Kidney capillary endothelial cell (primary cell): ENCODE data around the gene NFIC.
"Not testable (repeated sequence)": the region's sequence is repeated elsewhere in the genome, so short reads cannot be mapped to it uniquely, and the experiment has no call there.

Experiments used
- DNase-seq: peaks from one replicate; pipeline ENCODE4 v3.0.0-alpha.2; 2018; ENCODE audit warnings: low spot score

Gene NFIC

DNA sequence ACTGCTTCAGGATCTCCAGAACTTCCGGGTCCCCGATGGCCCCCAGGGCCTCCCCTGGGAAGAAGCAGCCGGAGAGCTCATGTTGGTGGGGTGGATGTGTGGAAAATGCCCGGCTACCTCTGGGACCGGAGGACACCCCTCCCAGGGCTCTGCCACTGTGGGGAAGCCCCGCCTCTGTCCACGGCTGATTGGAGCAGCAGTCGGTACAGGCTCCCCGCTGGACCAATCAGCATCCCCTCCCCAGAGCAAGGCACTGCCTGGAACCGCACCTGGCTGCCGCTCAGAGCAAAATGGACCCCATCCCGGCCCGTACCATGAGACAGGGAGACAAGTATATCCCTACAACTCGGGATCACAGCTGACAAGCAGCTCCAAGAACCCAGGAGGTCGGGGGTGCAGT, 127.7 kb downstream of the NFIC start:
- DNase-seq: no peak

DNA sequence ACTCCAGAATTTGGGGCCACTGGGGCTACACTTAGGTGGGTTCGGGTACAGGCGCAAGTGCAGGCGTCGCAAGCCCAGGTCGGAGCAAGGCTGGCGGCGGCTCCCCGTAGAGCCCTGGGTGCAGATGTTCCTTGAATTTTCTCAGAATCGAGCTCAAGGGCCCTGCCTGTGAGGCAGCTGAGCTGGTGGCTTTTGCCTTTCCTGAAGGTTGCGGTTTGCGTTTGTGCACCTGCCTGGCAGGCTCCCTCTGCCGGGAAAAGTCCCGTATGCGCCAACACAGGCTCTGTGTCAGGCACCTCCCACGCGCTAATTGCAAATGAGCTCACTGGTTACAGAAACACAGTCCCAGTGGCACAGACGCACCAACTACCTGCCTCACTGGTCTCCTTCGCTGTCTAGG, 128.2 kb downstream of the NFIC start:
- no peak for DNase-seq

DNA sequence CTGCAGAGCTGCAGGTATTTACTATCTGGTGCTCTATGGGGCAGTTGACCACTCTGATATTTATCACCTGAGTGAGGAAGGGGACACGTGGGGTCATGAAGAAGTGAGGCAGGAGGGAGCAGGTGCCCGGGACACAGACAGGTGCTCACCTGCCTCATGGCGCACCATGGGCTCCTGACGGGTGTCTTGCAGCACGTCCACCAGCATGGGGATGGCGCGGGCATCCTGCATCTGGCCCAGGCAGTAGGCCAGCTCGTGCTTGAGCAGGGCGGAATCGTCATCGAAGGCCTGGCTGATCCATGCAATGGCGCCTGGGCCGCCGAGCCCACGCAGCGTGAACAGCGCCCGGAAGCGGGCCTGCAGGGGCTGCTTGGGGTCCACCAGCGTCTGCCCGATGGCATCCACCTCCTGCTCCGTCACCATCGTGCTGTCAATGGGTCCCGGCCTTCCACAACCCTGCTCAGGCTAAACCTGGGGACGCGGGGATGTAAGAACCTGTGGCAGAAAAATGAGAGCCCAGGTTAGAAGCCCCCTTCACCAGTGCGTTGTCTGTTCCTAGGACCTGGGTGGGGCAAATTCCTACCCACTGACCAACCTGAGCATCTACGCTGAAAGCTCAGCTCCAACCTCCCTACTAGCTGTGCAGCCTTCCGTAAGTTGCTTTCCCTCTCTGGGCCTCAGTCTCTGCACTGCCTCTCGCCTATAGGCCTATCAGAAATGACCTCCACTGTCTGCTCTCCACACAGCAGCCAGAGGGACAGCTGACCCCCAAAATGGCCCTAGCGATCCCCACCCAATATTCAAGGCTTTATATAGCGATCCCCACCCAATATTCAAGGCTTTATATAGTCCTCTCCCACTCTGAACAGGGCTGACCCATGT, 130.2 kb downstream of the NFIC start:
- no peak for DNase-seq

GRCh38 chr19:3497757-3498520, 131.6 kb downstream of the NFIC start:
- no peak for DNase-seq

DNA sequence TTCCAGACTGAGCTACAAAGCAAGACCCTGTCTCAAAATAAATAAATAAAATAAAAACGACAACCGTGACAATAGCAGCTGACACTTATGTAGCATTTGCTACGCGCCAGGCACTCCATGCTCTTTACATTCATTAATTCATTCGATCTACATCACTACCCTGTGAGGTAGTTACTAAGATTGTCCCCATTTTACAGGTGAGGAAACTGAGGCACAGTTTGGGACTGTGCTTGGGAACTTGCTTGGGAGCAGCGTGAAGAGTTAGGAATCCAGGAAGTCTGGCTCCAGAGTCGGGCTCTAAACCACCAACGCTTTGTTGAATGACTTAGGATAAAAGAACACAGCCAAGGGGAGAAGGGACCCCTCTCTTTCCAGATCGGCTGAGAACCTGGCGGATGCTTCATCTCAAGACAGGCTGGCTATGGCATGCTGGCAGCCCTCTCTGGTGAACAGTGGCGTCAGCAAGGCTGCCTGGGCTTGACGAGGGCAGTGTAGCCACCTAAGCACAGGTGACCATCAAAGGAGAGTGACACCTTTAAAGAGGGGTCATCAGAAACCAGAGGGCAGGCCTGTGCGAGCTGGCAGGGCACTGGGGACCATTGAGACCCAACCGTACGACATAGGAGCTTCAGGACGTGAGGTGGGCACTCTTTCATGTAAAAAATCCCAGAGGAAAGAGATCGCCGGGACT, 133.5 kb downstream of the NFIC start:
- no peak for DNase-seq

GRCh38 chr19:3500429-3501101, 134.2 kb downstream of the NFIC start, which contains the start of gene DOHH:
Gene DOHH (minus strand): TSS chr19:3500674. CDS start chr19:3496814, 3,860 bp downstream.
- DNase-seq: peak; percentile 92

DNA sequence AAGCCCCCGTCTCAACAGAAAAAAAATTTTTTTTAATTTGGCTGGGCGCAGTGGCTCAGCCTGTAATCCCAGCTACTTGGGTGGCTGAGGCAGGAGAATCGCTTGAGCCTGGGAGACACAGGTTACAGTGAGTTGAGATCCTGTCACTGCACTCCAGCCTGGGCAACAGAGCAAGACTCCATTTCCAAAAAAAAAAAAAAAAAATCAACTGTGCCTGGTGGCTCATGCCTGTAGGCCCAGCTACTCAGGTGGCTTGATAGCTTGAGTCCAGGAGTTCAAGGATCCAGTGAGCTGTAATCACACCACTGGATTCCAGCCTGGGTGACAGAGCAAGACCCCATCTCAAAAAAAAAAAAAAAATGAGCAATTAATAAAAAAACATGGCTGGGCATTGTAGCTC, 135.4 kb downstream of the NFIC start:
- no peak for DNase-seq

GRCh38 chr19:3503036-3503572, 136.7 kb downstream of the NFIC start:
- DNase-seq: no peak

DNA sequence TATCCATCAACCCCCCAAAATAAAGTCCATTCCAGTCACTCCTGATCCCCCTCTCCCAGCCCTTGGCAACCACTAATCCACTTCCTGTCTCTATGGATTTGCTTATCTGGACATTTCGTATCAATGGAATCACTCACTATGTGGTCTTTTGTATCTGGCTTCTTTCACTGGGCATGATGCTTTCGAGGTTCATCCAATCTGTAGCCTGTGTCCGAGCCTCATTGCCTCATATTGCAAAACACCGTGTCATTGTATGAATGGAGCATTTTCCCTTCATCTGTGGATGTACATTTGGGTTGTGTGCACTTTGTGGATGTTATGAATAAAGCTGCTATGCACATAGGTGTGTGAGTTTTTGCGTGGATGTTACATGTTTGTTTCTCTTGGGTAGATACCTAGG, 138.4 kb downstream of the NFIC start:
- DNase-seq: no peak

- DNase-seq: peak; percentile 97
Observed at GRCh38 chr19:3505598-3506383, 139.4 kb downstream of the NFIC start, which contains the start of gene FZR1. Gene FZR1 (plus strand): TSS chr19:3506311. CDS start chr19:3522990, 16,679 bp downstream.

GRCh38 chr19:3506384-3507340, 140.3 kb downstream of the NFIC start:
- no peak for DNase-seq

GRCh38 chr19:3507371-3508120, 141.2 kb downstream of the NFIC start:
- no peak for DNase-seq

DNA sequence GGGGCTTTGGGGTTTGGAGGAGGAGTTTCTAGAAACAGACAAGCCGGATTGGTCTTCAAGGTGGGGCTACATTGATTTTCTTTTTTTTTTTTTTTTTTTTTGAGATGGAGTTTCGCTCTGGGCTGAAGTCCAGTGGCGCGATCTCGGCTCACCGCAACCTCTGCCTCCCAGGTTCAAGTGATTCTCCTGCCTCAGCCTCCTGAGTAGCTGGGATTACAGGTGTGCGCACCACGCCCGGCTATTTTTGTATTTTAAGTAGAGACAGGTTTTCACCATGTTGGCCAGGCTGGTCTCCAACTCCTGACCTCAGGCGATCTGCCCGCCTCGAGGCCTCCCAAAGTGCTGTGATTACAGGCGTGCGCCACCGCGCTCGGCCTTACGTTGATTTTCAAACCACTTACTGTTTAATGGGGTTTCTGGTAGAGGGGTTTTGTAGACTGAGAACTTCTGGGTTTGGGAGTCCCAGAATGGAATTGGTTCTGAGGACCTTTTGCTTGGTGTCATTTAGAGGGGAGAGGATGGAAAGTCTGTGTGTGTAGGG, 141.8 kb downstream of the NFIC start:
- not testable (repeated sequence) for DNase-seq

- DNase-seq: no peak
Observed at GRCh38 chr19:3508771-3509535, 142.6 kb downstream of the NFIC start.

GRCh38 chr19:3509566-3509989, 143.2 kb downstream of the NFIC start:
- DNase-seq: peak; percentile 74

- no peak for DNase-seq
Observed at GRCh38 chr19:3510727-3511126, 144.3 kb downstream of the NFIC start.

DNA sequence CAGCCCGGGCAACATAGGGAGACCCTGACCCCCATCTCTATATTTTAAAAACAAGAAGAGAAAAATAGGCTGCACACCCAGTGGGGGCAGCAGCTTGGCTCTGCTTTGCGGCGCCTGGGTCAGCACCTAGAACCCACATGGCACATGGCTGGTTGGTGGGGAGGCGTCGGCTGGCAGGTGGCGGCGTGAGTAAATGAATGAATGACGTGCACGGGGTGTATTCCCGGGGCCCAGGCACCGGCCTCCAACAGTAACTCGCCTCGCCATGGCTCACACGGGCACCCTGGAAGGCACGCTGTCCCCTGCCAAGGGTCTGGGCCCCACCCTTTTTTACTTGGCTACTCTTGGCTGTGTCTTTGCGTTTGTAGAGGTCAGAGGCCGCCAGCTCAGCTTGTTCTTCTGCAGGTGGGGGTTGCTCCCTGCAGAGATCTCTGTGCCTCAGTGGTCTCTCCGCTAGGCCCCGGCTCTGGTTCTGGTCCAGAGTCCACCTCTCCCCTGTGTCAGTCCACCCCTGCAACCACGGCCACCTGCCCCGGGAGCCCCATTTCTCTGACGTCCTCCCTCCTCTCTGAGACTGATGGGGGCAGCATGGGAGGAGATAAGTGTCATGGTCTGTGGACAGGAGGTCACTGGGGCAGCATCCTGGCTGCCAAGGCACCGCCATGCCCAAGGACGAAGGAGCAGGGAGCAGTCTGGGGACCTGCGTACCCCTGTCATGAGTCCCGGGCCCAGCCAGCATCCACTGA, 145.3 kb downstream of the NFIC start:
- DNase-seq: no peak
